Activated CD8-positive, alpha-beta T cell treated with anti-CD3 and anti-CD28 coated beads for 36 hours (primary cell): ENCODE results near the gene ANKRD31. TPM values are rescaled to one million over a fixed set of nuclear protein-coding genes. Genes with fewer than 3 reads are reported as not detected.

Source experiments
- ATAC-seq: fragments of 200-7000 bp; cut with Tn5 transposase; one replicate; pipeline ENCODE4 v1.10.0; 2021; ENCODE audit warnings: mild to moderate bottlenecking, moderate library complexity
- CTCF ChIA-PET: fragments of 350-600 bp; sonication (Branson Sonifier 250); formaldehyde crosslinking; loops from one replicate; lab custom pipeline; 2021; ENCODE audit warnings: antibody characterized with exemption; lab: Charles Lee
- POLR2A ChIA-PET: fragments of 350-600 bp; sonication (Branson Sonifier 250); formaldehyde crosslinking; loops from one replicate; lab custom pipeline; 2021; ENCODE audit warnings: antibody characterized with exemption; lab: Charles Lee
- DNase-seq: peaks from one replicate; pipeline ENCODE4 v3.0.0-alpha.2; 2020
- H3K27ac Mint-ChIP-seq: one replicate; pipeline ENCODE4 v1.8.0; 2021; ENCODE audit warnings: mild to moderate bottlenecking, mixed read lengths
- H3K27me3 Mint-ChIP-seq: one replicate; pipeline ENCODE4 v1.8.0; 2021; ENCODE audit warnings: mixed read lengths
- H3K36me3 Mint-ChIP-seq: one replicate; pipeline ENCODE4 v1.8.0; 2021; ENCODE audit warnings: low read depth, mixed read lengths
- H3K4me1 Mint-ChIP-seq: one replicate; pipeline ENCODE4 v1.8.0; 2021; ENCODE audit warnings: low read depth, mixed read lengths
- H3K4me3 Mint-ChIP-seq: one replicate; pipeline ENCODE4 v1.8.0; 2021; ENCODE audit warnings: mild to moderate bottlenecking, moderate library complexity, mixed read lengths
- H3K9me3 Mint-ChIP-seq: one replicate; pipeline ENCODE4 v1.8.0; 2021; ENCODE audit warnings: mixed read lengths
- intact Hi-C: fragments of 100-400 bp; cut with micrococcal nuclease; formaldehyde crosslinking; loops from one replicate; pipeline ENCODE4 v1.10.0; 2022
- total RNA-seq, 2 experiments: library from RNA; stranded (reverse); gene quantifications; one replicate each; pipeline ENCODE4 v1.2.3, GENCODE V29; 2021
- TF ChIP-seq, protein P1 (sequence below): fragments of 200-600 bp; IDR thresholded peaks from one replicate; pipeline ENCODE4 v1.8.0; 2022; ENCODE audit warnings: antibody characterized with exemption, mild to moderate bottlenecking

The ANKRD31 gene
- total RNA-seq, 2 experiments from 2014 or later, result 0.94 to 0.99 TPM

DNA sequence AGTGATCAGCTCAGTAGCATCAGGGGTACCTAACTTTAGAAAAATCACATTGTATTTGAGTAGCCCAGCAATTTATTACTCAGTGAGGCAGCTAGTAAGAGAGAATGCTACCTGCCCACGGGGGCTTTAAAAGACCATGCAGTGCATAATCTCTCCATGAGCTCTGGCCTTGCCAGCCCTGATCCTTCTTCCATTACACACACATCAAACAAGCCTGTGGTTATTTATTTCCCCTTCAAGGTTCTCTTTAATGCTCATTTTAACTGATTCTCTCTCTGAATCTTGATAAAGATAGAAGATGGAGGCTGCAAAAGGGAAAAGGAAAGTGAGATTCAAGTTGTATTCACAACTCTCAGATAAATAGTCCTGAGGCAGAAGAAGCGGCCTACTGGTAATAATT is 22.3 kb downstream of the ANKRD31 start:
- CTCF ChIA-PET, result interaction anchor here (1.0 kb wide), 1 partner anchor 164 kb away, joined by 3 read pairs; no protein-coding TSS in a partner anchor
- Mint-ChIP-seq H3K27ac (no peak overlapping the region), H3K9me3 (peaks cover 11% of the 10 kb centered on the region), H3K4me1 (peaks cover 9% of the 10 kb centered on the region), H3K36me3 (peaks cover 34% of the 10 kb centered on the region), H3K4me3 (no peak overlapping the region), H3K27me3 (no peaks in the 10 kb centered on the region)
- ATAC-seq (no peak), DNase-seq (no peak)
- intact Hi-C loops, result no loop called here
- TF ChIP-seq, protein P1, sequence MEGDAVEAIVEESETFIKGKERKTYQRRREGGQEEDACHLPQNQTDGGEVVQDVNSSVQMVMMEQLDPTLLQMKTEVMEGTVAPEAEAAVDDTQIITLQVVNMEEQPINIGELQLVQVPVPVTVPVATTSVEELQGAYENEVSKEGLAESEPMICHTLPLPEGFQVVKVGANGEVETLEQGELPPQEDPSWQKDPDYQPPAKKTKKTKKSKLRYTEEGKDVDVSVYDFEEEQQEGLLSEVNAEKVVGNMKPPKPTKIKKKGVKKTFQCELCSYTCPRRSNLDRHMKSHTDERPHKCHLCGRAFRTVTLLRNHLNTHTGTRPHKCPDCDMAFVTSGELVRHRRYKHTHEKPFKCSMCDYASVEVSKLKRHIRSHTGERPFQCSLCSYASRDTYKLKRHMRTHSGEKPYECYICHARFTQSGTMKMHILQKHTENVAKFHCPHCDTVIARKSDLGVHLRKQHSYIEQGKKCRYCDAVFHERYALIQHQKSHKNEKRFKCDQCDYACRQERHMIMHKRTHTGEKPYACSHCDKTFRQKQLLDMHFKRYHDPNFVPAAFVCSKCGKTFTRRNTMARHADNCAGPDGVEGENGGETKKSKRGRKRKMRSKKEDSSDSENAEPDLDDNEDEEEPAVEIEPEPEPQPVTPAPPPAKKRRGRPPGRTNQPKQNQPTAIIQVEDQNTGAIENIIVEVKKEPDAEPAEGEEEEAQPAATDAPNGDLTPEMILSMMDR, result no peak
- POLR2A ChIA-PET, result no interaction called here

DNA sequence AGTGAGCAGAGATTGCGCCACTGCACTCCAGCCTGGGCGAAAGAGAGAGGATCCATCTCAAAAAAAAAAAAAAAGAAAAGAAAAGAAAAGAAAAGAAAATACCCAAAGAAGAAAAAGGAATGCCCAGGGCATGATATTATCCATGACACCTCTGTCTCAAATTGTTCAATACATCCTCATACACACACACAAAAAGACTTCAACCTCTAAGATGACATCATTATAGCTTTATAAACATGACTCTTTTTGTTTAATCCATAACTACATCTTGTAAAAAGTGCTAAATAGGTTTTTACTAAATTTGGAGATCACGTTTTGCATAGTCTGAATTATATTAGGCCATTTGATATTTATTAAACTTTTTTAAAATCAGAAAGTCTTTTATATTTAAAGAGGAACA is 33.1 kb downstream of the ANKRD31 start:
- H3K27ac Mint-ChIP-seq, result no peak overlapping the region
- ChIA-PET CTCF (no interaction called here), POLR2A (no interaction called here)
- DNase-seq (no peak), ATAC-seq (no peak)
- intact Hi-C loops, result no loop called here
- H3K4me3 Mint-ChIP-seq, result no peak overlapping the region
- H3K9me3 Mint-ChIP-seq, result no peaks in the 10 kb centered on the region
- no peaks in the 10 kb centered on the region for H3K36me3 Mint-ChIP-seq
- TF ChIP-seq, protein P1, result no peak
- H3K4me1 Mint-ChIP-seq, result no peaks in the 10 kb centered on the region
- no peaks in the 10 kb centered on the region for H3K27me3 Mint-ChIP-seq

DNA sequence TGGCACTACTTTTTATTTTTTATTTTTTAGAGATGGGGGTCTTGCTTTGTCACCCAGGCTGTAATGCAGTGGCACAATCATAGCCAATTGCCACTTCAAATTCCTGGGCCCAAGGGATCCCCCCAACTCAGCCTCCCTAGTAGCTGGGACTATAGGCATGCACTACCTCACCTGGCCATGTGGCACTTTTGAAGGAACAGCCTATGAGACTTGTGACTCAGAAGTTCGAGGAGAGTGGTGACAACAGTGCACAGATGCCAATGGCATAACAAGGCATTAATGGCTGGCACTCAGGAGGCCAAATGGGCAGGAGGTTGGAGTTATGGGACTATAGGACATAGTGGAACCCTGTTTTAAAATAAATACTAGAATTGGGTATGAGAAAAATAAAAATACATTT is 33.7 kb downstream of the ANKRD31 start:
- H3K27me3 Mint-ChIP-seq, result no peaks in the 10 kb centered on the region
- H3K36me3 Mint-ChIP-seq, result no peaks in the 10 kb centered on the region
- ChIA-PET CTCF (no interaction called here), POLR2A (interaction anchor here (0.8 kb wide), 1 partner anchor 34 kb away, joined by 3 read pairs; no protein-coding TSS in a partner anchor)
- TF ChIP-seq, protein P1, result no peak
- no peak overlapping the region for H3K4me3 Mint-ChIP-seq
- intact Hi-C loops, result no loop called here
- no peak for DNase-seq
- H3K4me1 Mint-ChIP-seq, result no peaks in the 10 kb centered on the region
- H3K27ac Mint-ChIP-seq, result no peak overlapping the region
- no peak for ATAC-seq
- H3K9me3 Mint-ChIP-seq, result no peaks in the 10 kb centered on the region

DNA sequence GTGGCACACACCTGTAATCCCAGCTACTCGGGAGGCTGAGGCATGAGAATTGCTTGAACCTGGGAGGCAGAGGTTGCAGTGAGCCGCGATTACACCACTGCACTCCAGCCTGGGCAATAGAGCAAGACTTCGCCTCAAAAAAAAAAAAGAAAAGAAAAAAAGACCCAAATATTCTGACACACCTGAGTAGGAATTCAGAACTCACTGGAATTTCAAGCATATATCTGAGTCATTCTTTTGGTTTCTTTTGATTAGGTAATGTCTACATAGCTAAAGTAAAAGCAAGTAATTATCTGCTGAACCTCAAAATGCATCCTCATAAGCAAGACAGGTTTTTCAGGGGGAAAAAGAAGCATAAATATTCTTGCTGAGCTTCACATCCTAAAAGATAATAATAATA is 35.9 kb downstream of the ANKRD31 start:
- ChIA-PET CTCF (interaction anchor here (1.0 to 1.4 kb wide), 3 partner anchors 12 to 151 kb away, joined by 3 to 4 read pairs (median 3); no protein-coding TSS in a partner anchor), POLR2A (no interaction called here)
- intact Hi-C loops, result no loop called here
- ATAC-seq, result no peak
- Mint-ChIP-seq H3K4me1 (no peaks in the 10 kb centered on the region), H3K4me3 (no peak overlapping the region), H3K27ac (no peak overlapping the region), H3K36me3 (no peaks in the 10 kb centered on the region), H3K27me3 (no peaks in the 10 kb centered on the region), H3K9me3 (no peaks in the 10 kb centered on the region)
- TF ChIP-seq, protein P1, result no peak
- DNase-seq, result no peak

DNA sequence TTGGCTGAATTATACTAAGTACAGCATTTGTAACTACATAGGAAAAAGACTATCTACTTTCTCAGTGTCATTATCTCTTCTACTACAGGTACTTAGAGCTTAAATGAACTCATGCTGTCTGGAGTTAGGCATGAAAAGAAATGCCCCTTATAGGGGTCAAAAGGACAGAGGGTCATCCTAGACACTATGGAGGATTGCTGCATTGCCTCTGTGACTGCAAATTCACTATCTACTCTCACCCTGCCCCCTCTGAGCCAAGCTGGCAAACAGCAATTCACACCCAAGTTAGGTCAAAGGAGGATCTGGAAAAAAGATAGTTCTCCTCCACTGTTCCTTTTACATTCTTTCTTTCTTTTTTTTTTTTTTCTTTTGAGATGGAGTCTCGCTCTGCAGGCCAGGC is 36.7 kb downstream of the ANKRD31 start:
- no peak for DNase-seq
- H3K9me3 Mint-ChIP-seq, result no peaks in the 10 kb centered on the region
- no peaks in the 10 kb centered on the region for H3K4me1 Mint-ChIP-seq
- POLR2A ChIA-PET, result no interaction called here
- H3K4me3 Mint-ChIP-seq, result no peak overlapping the region
- no peaks in the 10 kb centered on the region for H3K27me3 Mint-ChIP-seq
- TF ChIP-seq, protein P1, result no peak
- CTCF ChIA-PET, result interaction anchor here (0.5 to 1.4 kb wide), 4 partner anchors 13 to 938 kb away, joined by 3 to 4 read pairs (median 3); partner anchors contain the start of gene ANKRD31
- intact Hi-C loops, result no loop called here
- no peaks in the 10 kb centered on the region for H3K36me3 Mint-ChIP-seq
- no peak for ATAC-seq
- no peak overlapping the region for H3K27ac Mint-ChIP-seq
